Stimulated activated naive B cell treated with anti-CD40 and anti-IgM and Interleukin-4, amounts not matched to agents 10 μg/mL and 1 μg/mL and 100 μg/mL, for 72 hours (primary cell): ENCODE results near the gene WFS1.

Experiments
- ATAC-seq, 2 donors: fragments of 150-1000 bp; cut with Tn5 transposase; replicated peaks; 2 replicates each; pipeline ENCODE4 v1.10.0; 2021; ENCODE audit warnings: moderate library complexity in 1 of 2
- DNase-seq: peaks from one replicate; pipeline ENCODE4 v3.0.0; 2021
- H3K27ac Mint-ChIP-seq: one replicate; pipeline ENCODE4 v1.8.0; 2022; ENCODE audit warnings: mild to moderate bottlenecking, mixed read lengths
- H3K27me3 Mint-ChIP-seq, 2 donors: one replicate each; pipeline ENCODE4 v1.8.0; 2022; ENCODE audit warnings: mixed read lengths in 2 of 2
- H3K36me3 Mint-ChIP-seq, 2 donors: one replicate each; pipeline ENCODE4 v1.8.0; 2022; ENCODE audit warnings: mixed read lengths in 2 of 2, mild to moderate bottlenecking in 1 of 2
- H3K4me1 Mint-ChIP-seq, 2 donors: one replicate each; pipeline ENCODE4 v1.8.0; 2022; ENCODE audit warnings: mixed read lengths in 2 of 2, mild to moderate bottlenecking in 1 of 2
- H3K4me3 Mint-ChIP-seq, 2 donors: one replicate each; pipeline ENCODE4 v1.8.0; 2022; ENCODE audit warnings: mild to moderate bottlenecking in 2 of 2, mixed read lengths in 2 of 2, moderate library complexity in 1 of 2
- H3K9me3 Mint-ChIP-seq, 2 donors: one replicate each; pipeline ENCODE4 v1.8.0; 2022; ENCODE audit warnings: mixed read lengths in 2 of 2, mild to moderate bottlenecking in 1 of 2

Gene WFS1

DNA sequence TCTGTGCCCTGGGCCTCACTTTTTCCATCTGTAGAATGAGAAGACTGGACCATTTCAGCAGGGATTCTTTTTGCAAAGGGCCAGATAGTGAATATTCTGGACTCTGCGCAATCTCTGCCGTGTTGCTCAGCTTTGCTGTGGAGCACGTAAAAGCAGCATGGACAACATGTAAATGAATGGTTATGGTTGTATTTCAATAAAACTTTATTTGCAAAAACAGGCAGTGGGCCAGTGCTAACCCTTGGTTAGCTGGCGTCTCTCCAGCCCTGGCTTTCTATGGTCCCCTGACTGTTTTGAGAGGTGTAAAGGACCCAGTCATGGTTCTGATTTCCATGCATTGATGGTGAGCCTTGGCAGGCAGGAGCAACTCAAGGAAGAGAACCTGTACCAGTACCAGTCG lies 18.7 kb downstream of the WFS1 start:
- Mint-ChIP-seq H3K4me3 (no peak overlapping the region), H3K9me3 (no peaks in the 10 kb centered on the region), H3K27ac (no peak overlapping the region), H3K4me1 (no peaks in the 10 kb centered on the region), H3K27me3 (no peaks in the 10 kb centered on the region), H3K36me3 (peaks cover 2 to 11% of the 10 kb centered on the region in 2 donors)
- DNase-seq (no peak), ATAC-seq (no peak)

- peaks cover 2 to 13% of the 10 kb centered on the region in 2 donors for H3K36me3 Mint-ChIP-seq
- H3K27ac Mint-ChIP-seq: no peak overlapping the region
- no peaks in the 10 kb centered on the region for H3K4me1 Mint-ChIP-seq
- no peaks in the 10 kb centered on the region for H3K9me3 Mint-ChIP-seq
- no peak overlapping the region for H3K4me3 Mint-ChIP-seq
- H3K27me3 Mint-ChIP-seq: no peaks in the 10 kb centered on the region
- DNase-seq (no peak), ATAC-seq (no peak)
These were observed 19.2 kb downstream of the WFS1 start for GRCh38 chr4:6288871-6289270.

- Mint-ChIP-seq H3K4me3 (no peak overlapping the region), H3K4me1 (no peaks in the 10 kb centered on the region), H3K9me3 (no peaks in the 10 kb centered on the region), H3K36me3 (peaks cover 6 to 24% of the 10 kb centered on the region in 2 donors), H3K27ac (no peak overlapping the region), H3K27me3 (no peaks in the 10 kb centered on the region)
- no peak for DNase-seq
- ATAC-seq: no peak
These were observed 20.6 kb downstream of the WFS1 start for GRCh38 chr4:6290256-6290655.

- DNase-seq: no peak
- no peaks in the 10 kb centered on the region for H3K4me1 Mint-ChIP-seq
- H3K9me3 Mint-ChIP-seq: no peaks in the 10 kb centered on the region
- ATAC-seq: no peak
- peaks cover 6 to 27% of the 10 kb centered on the region in 2 donors for H3K36me3 Mint-ChIP-seq
- H3K4me3 Mint-ChIP-seq: no peak overlapping the region
- no peaks in the 10 kb centered on the region for H3K27me3 Mint-ChIP-seq
- H3K27ac Mint-ChIP-seq: no peak overlapping the region
These were observed 21.3 kb downstream of the WFS1 start for GRCh38 chr4:6290769-6291547.

DNA sequence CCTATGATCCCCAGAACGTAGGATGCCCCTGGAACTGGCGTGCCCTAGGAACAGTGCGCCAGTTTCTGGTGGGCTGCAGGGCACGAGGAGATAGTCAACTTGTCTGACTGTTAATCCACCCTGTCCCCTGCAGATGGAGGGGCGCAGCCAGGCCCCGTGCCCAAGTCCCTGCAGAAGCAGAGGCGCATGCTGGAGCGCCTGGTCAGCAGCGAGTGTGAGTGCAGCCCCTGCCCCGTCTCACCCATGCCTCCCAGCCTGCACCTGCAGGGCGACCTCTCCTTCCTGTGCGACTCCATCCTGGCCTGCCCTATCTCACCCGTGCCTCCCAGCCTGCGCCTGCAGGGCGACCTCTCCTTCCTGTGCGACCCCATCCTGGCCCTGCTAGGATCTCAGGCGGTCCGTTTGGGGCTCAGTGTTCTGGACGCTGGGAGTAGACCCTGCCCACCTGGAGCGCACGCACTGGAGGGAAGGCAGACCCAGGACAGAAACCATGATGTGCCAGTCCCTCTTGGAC lies 22.2 kb downstream of the WFS1 start:
- no peak for DNase-seq
- peaks cover 6 to 27% of the 10 kb centered on the region in 2 donors for H3K36me3 Mint-ChIP-seq
- ATAC-seq: no peak
- no peaks in the 10 kb centered on the region for H3K9me3 Mint-ChIP-seq
- H3K4me3 Mint-ChIP-seq: no peak overlapping the region
- H3K27me3 Mint-ChIP-seq: no peaks in the 10 kb centered on the region
- H3K4me1 Mint-ChIP-seq: no peaks in the 10 kb centered on the region
- H3K27ac Mint-ChIP-seq: no peak overlapping the region

DNA sequence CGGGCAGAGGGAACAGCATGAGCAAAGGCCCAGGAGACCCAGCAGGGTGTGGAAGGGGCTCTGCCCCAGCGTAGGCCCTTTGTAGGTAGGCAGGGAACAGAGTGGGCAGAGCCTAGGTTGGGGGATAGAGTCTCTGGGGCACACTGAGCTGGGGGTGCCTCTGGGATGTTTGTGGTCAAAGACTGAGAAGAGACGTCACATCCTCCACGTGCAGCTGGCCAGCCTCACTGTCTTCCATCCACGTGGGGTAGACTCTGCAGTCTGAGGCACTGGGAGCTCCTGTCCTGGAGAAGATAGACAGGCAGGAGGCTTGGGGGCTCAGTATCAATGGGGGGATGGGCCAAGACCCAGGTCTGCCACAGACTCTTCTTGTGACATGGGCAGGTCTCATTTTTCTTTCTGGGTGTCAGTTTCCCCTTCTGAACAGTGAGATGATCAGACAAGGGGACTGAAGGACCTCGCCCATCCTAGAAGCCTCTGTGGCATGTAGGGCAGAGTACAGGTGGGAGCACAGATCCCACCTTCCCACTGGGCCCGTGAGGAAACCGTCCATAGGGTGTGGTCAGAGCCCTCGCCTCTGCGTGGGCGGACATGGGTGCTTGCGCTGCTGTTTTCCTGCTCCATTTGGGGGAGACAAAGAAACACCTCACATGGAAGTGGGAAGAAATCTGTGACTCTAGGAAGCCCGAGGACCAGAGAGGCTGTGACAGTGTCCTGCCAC lies 22.9 kb downstream of the WFS1 start:
- Mint-ChIP-seq H3K27ac (no peak overlapping the region), H3K36me3 (peaks cover 6 to 28% of the 10 kb centered on the region in 2 donors), H3K4me3 (no peak overlapping the region), H3K9me3 (no peaks in the 10 kb centered on the region), H3K27me3 (no peaks in the 10 kb centered on the region), H3K4me1 (no peaks in the 10 kb centered on the region)
- DNase-seq (no peak), ATAC-seq (no peak)

DNA sequence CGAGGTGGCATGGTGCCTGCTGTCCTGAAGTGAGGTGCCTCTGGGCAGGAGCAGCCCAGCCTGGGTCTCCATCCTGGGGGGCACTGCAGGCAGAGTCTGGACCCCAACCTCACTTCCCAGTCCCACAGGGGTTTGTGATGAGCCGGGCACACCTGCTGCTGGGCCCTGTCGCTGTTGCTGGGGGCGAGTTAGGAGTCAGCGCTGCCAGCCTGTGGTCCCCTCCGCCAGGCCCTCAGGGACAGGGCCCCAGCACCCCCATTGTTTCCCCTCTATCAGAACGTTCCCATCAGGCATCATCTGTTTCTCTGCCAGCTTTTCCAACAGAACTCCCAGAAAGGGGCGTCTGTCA lies 23.4 kb downstream of the WFS1 start:
- H3K4me3 Mint-ChIP-seq: no peak overlapping the region
- no peak overlapping the region for H3K27ac Mint-ChIP-seq
- no peaks in the 10 kb centered on the region for H3K9me3 Mint-ChIP-seq
- no peak for DNase-seq
- H3K4me1 Mint-ChIP-seq: no peaks in the 10 kb centered on the region
- no peak for ATAC-seq
- peaks cover 6 to 30% of the 10 kb centered on the region in 2 donors for H3K36me3 Mint-ChIP-seq
- H3K27me3 Mint-ChIP-seq: no peaks in the 10 kb centered on the region

DNA sequence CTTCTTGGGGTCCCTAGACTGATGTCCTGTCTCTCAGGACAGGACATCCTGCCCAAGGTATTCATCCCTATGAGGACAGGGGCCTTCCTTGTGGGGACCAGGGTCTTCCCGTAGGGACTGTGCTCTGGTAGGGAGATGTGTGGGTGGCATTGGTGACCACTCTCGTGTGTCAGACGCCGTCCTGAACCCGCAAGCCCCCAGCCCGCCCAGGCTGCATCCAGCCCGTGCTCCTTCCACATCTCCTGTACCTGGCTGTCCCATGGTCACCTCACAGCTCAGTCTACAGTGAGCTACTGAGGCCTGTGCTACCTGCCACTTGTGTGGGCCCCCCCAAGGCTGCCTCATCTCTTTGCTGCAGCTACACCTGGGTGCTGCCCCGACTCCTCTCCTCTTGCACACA lies 24.0 kb downstream of the WFS1 start:
- Mint-ChIP-seq H3K36me3 (peaks cover 5 to 26% of the 10 kb centered on the region in 2 donors), H3K27ac (no peak overlapping the region), H3K9me3 (no peaks in the 10 kb centered on the region), H3K4me3 (no peak overlapping the region), H3K4me1 (no peaks in the 10 kb centered on the region), H3K27me3 (no peaks in the 10 kb centered on the region)
- ATAC-seq: no peak
- DNase-seq: no peak

DNA sequence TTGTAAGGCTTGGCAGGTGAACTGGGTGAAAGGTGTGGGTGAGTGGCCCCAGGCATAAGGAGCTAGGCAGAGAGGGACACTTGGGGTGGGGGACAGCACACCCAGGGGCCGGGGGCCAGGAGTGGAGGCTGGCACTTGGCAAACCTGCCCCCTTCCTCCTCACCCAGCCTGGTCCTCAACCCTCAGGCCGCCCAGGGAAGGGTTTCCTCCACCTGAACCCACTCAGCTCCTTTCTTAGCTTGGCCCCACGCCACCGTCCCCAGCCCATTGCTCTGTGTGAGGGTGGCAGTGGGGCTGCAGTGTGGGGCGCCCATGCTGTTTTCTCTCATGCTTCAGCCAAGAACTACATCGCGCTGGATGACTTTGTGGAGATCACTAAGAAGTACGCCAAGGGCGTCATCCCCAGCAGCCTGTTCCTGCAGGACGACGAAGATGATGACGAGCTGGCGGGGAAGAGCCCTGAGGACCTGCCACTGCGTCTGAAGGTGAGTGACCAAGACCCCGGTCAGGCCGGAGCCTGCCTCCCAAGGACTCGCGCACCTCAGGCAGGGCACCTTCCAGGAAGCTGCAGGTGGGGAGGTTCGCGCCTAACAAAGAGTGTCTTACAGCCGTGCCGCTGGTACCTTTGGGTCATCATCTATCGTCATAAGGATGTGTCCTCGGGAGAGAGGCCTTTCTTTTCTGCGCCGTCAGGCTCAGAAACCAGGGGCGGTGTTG lies 25.2 kb downstream of the WFS1 start:
- H3K36me3 Mint-ChIP-seq: peaks cover 4 to 24% of the 10 kb centered on the region in 2 donors
- no peak overlapping the region for H3K27ac Mint-ChIP-seq
- H3K4me1 Mint-ChIP-seq: no peaks in the 10 kb centered on the region
- ATAC-seq (no peak), DNase-seq (no peak)
- H3K27me3 Mint-ChIP-seq: no peaks in the 10 kb centered on the region
- no peak overlapping the region for H3K4me3 Mint-ChIP-seq
- no peaks in the 10 kb centered on the region for H3K9me3 Mint-ChIP-seq

DNA sequence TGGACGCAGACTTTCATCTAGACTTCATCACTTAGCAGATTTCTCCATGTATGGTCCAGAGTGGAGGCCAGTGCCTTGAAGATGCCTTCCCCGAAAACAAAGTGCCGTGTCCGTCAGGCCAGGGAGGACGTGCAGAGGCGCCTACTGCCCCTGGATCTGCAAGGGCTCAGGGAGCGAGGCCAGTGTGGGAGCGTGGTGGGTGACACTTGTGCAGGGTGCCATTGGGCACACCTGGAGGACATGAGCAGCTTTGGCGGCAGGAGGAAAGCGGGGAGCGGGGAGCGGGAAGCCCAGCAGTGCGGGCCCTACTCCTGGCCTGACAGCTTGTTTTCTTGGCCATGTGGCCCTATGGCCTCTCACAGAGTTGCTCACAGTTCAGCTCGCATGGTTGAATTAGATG lies 25.8 kb downstream of the WFS1 start:
- Mint-ChIP-seq H3K27ac (no peak overlapping the region), H3K4me3 (no peak overlapping the region), H3K9me3 (no peaks in the 10 kb centered on the region), H3K4me1 (no peaks in the 10 kb centered on the region), H3K27me3 (no peaks in the 10 kb centered on the region), H3K36me3 (peaks cover 6 to 25% of the 10 kb centered on the region in 2 donors)
- DNase-seq (no peak), ATAC-seq (no peak)

DNA sequence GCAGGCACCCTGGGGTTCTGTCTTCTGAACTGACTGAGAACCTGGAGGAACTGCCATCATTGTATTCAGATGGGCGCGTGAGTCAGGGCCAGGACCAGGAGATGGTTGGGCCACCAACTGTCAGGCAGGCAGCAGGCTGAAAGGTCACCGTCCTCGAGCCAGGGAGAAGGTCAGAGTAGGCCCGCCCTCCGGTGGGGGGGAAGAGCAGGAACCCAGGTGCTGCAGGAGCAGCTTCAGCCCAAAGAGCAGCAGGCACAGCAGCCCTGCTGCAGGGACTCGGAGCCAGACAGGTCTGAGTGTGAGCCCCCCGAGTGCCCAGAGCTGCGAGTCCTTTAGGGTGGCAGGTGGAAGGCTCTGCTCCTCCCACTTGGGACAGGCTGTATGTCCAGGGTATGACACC lies 26.4 kb downstream of the WFS1 start:
- Mint-ChIP-seq H3K9me3 (peaks cover 0 to 2% of the 10 kb centered on the region in 2 donors), H3K4me1 (no peaks in the 10 kb centered on the region), H3K27ac (no peak overlapping the region), H3K4me3 (no peak overlapping the region), H3K36me3 (peaks cover 12 to 28% of the 10 kb centered on the region in 2 donors), H3K27me3 (no peaks in the 10 kb centered on the region)
- no peak for ATAC-seq
- no peak for DNase-seq

GRCh38 chr4:6297266-6297815 lies 27.7 kb downstream of the WFS1 start:
- H3K9me3 Mint-ChIP-seq: peaks cover 0 to 4% of the 10 kb centered on the region in 2 donors
- DNase-seq: no peak
- no peak for ATAC-seq
- no peak overlapping the region for H3K27ac Mint-ChIP-seq
- H3K36me3 Mint-ChIP-seq: peaks cover 25 to 41% of the 10 kb centered on the region in 2 donors
- no peak overlapping the region for H3K4me3 Mint-ChIP-seq
- no peaks in the 10 kb centered on the region for H3K4me1 Mint-ChIP-seq
- H3K27me3 Mint-ChIP-seq: no peaks in the 10 kb centered on the region

DNA sequence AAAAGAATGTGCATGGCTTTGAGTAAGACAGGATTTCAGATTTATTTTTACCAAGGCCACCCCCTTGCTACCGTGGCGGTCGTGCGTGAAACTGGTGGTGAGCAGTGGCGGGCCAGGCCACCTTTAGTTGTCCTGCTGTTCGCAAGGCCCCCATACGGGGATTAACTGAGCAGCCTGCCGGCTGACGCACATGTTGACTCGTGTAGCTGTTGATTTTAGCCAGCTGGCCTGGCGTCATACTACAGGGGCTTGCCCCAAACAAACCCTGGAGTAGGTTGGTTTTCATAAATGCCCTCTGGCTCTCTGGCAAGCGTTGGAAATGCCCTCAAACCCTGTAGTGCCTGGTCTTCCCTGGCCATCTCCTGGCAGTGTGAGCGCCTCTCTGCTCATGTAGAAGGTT lies 28.4 kb downstream of the WFS1 start:
- no peaks in the 10 kb centered on the region for H3K4me1 Mint-ChIP-seq
- peaks cover 0 to 4% of the 10 kb centered on the region in 2 donors for H3K9me3 Mint-ChIP-seq
- no peaks in the 10 kb centered on the region for H3K27me3 Mint-ChIP-seq
- ATAC-seq (no peak), DNase-seq (no peak)
- H3K36me3 Mint-ChIP-seq: peaks cover 30 to 46% of the 10 kb centered on the region in 2 donors
- no peak overlapping the region for H3K4me3 Mint-ChIP-seq
- no peak overlapping the region for H3K27ac Mint-ChIP-seq

- no peak overlapping the region for H3K4me3 Mint-ChIP-seq
These were observed 29.2 kb downstream of the WFS1 start for GRCh38 chr4:6298852-6299251.

More at GRCh38 chr4:6298852-6299251, 29.2 kb downstream of the WFS1 start:
- Mint-ChIP-seq H3K27ac (no peak overlapping the region), H3K4me1 (no peaks in the 10 kb centered on the region), H3K36me3 (peaks cover 30 to 42% of the 10 kb centered on the region in 2 donors), H3K27me3 (no peaks in the 10 kb centered on the region), H3K9me3 (peaks cover 0 to 4% of the 10 kb centered on the region in 2 donors)
- ATAC-seq (no peak), DNase-seq (no peak)
